ENCODE results near the gene DAAM2.

Gene DAAM2

DNA sequence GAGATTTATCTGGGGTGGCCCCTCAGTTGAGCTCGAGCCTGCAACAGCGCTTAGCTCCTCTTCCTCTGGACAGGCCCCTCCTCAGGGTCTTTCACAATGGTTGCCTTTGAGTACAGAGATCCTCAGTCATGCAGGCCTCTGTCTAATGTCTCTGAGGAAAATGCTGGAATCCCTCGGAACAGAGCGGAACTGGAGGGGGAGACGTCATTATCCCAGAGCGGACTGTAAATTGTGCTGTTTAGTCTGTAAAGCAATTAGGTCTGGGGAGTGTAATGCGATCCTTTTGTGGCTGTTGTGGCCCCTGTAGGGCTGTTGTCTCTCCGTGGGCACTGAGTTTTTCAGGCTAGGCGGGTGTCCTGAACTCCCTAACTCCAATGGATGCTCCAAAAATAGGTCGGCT lies 15.0 kb upstream of the DAAM2 start:
- H3K36me3 ChIP-seq (ENCODE audit: control insufficient read depth, insufficient read depth, low read length), result no peaks in the 10 kb centered on the region
- no peak overlapping the region for H3K4me3 ChIP-seq (replicated peaks; ENCODE audit: low read depth, low read length)
- TF ChIP-seq, protein P1, sequence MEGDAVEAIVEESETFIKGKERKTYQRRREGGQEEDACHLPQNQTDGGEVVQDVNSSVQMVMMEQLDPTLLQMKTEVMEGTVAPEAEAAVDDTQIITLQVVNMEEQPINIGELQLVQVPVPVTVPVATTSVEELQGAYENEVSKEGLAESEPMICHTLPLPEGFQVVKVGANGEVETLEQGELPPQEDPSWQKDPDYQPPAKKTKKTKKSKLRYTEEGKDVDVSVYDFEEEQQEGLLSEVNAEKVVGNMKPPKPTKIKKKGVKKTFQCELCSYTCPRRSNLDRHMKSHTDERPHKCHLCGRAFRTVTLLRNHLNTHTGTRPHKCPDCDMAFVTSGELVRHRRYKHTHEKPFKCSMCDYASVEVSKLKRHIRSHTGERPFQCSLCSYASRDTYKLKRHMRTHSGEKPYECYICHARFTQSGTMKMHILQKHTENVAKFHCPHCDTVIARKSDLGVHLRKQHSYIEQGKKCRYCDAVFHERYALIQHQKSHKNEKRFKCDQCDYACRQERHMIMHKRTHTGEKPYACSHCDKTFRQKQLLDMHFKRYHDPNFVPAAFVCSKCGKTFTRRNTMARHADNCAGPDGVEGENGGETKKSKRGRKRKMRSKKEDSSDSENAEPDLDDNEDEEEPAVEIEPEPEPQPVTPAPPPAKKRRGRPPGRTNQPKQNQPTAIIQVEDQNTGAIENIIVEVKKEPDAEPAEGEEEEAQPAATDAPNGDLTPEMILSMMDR (IDR thresholded peaks at IDR 0.05; ENCODE audit: insufficient read depth, low read length, poor library complexity, severe bottlenecking), result no peak
- DNase-seq (ENCODE audit: extremely low read depth, insufficient read length), result no peak
- H3K27me3 ChIP-seq (replicated peaks; ENCODE audit: control insufficient read depth, insufficient read depth, low read length), result no peaks in the 10 kb centered on the region; the same call in 1 of the 2 replicates

- no peaks in the 10 kb centered on the region; the same call in 1 of the 2 replicates for H3K27me3 ChIP-seq (replicated peaks; ENCODE audit: control insufficient read depth, insufficient read depth, low read length)
- no peak overlapping the region for H3K4me3 ChIP-seq (replicated peaks; ENCODE audit: low read depth, low read length)
- DNase-seq (ENCODE audit: extremely low read depth, insufficient read length), result no peak
- H3K36me3 ChIP-seq (ENCODE audit: control insufficient read depth, insufficient read depth, low read length), result no peaks in the 10 kb centered on the region
- TF ChIP-seq, protein P1 (IDR thresholded peaks at IDR 0.05; ENCODE audit: insufficient read depth, low read length, poor library complexity, severe bottlenecking), result no peak
These were observed 14.5 kb upstream of the DAAM2 start for GRCh38 chr6:39777661-39778060.

DNA sequence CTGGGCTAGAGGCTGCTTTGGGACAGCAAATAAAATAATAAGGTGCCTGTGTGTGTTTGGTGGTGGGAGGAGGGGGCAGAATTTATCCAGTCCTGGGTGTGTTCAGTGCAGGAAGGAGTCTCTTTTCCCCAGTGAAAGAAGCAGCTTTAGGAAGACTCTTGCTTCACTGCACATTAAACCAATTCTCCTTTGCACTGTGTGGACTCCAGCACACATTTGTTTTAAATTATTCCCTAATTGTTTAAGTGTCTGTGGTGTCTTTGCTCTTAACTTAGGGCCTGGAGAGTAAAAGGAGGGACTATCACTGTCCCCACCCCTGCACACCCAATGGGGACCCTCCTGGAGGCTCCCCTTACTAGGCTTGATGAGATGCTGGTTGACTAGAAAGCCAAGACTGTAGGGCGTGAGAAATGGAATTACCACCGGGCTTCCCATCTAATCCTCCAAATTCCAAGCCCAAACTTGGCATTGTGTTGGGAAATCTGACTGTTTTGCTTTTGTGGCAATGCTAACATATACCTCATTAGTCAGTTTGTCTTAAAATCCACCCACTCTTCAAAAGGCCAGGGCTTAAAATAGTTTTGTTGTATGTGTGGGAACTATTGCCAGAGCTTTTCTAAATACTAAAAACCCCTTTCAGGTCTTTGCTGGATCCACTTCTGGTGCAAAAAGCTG lies 13.5 kb upstream of the DAAM2 start:
- Histone ChIP-seq H3K36me3 (ENCODE audit: control insufficient read depth, insufficient read depth, low read length) (no peaks in the 10 kb centered on the region), H3K4me3 (replicated peaks; ENCODE audit: low read depth, low read length) (no peak overlapping the region), H3K27me3 (replicated peaks; ENCODE audit: control insufficient read depth, insufficient read depth, low read length) (no peaks in the 10 kb centered on the region; the same call in 1 of the 2 replicates)
- DNase-seq (ENCODE audit: extremely low read depth, insufficient read length), result no peak
- TF ChIP-seq, protein P1 (IDR thresholded peaks at IDR 0.05; ENCODE audit: insufficient read depth, low read length, poor library complexity, severe bottlenecking), result no peak

- no peak overlapping the region for H3K4me3 ChIP-seq (replicated peaks; ENCODE audit: low read depth, low read length)
- H3K27me3 ChIP-seq (replicated peaks; ENCODE audit: control insufficient read depth, insufficient read depth, low read length), result no peaks in the 10 kb centered on the region; the same call in 1 of the 2 replicates
These were observed 6.9 kb upstream of the DAAM2 start for GRCh38 chr6:39785281-39785680.

DNA sequence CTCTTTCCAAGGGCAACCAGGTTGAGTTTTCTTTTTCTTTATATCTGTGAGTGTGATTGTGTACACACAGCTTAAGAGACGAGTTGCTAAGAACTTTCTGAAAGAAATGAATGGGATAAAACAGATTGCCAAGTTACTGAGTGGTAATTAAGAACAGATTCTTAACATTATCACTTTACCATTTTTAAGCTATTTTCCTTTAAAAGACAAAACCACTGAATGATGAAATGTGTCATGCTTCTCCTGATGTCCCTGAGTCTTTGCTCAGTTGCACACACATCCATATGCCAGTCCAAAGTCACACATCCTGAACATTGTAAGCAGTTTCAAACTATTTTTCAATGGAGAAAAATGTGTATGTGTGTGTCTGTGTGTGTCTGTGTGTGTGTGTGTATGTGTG lies 5.5 kb upstream of the DAAM2 start:
- H3K4me3 ChIP-seq (replicated peaks; ENCODE audit: low read depth, low read length), result no peak overlapping the region
- TF ChIP-seq, protein P1 (IDR thresholded peaks at IDR 0.05; ENCODE audit: insufficient read depth, low read length, poor library complexity, severe bottlenecking), result no peak
- no peaks in the 10 kb centered on the region; the same call in 1 of the 2 replicates for H3K27me3 ChIP-seq (replicated peaks; ENCODE audit: control insufficient read depth, insufficient read depth, low read length)
- DNase-seq (ENCODE audit: extremely low read depth, insufficient read length), result no peak
- H3K36me3 ChIP-seq (ENCODE audit: control insufficient read depth, insufficient read depth, low read length), result no peaks in the 10 kb centered on the region

More at GRCh38 chr6:39785281-39785680, 6.9 kb upstream of the DAAM2 start:
- H3K36me3 ChIP-seq (ENCODE audit: control insufficient read depth, insufficient read depth, low read length), result no peaks in the 10 kb centered on the region
- DNase-seq (ENCODE audit: extremely low read depth, insufficient read length), result no peak
- TF ChIP-seq, protein P1 (IDR thresholded peaks at IDR 0.05; ENCODE audit: insufficient read depth, low read length, poor library complexity, severe bottlenecking), result no peak

Measured in GM06990 (cell line).